H1 (cell line): Measurements from ENCODE around the gene FLVCR2. TPM values are rescaled to one million over a fixed set of nuclear protein-coding genes. Genes with fewer than 3 reads are reported as not detected.

Experiments
- BRCA1 ChIP-seq: IDR thresholded peaks from 2 replicates; pipeline ENCODE4 v1.6.1; 2012; ENCODE audit warnings: low read depth, low read length, improper control_type of control experiment
- CHD2 ChIP-seq: IDR thresholded peaks from 2 replicates; pipeline ENCODE4 v1.6.1; 2012; ENCODE audit warnings: low read length, improper control_type of control experiment
- EGR1 ChIP-seq: IDR thresholded peaks from 2 replicates; pipeline ENCODE4 v1.6.1; 2011; ENCODE audit warnings: low read depth, low read length, borderline replicate concordance
- TAF7 ChIP-seq: optimal IDR thresholded peaks from 2 replicates; pipeline ENCODE3; 2011; ENCODE audit warnings: low read depth, mild to moderate bottlenecking, inconsistent platforms, low read length, moderate library complexity, borderline replicate concordance
- polyA plus RNA-seq, 7 experiments: library from polyadenylated mRNA; depleted of rRNA in 3 of 7; stranded (reverse) in 5 of 7; unstranded in 2 of 7; fragments of >200 nt in 5 of 7; fragments of 200-250 nt in 2 of 7; gene quantifications; 1 replicate in 5 of 7; 2 replicates in 1 of 7; 4 replicates in 1 of 7; pipeline versions ENCODE4 v1.2.1 to v1.2.3, GENCODE V29; 2011 to 2013; ENCODE audit warnings: missing spikeins in 2 of 7, mixed read lengths in 2 of 7
- total RNA-seq: library from RNA; stranded (reverse); fragmentation: NEBNext Ultra II Directional; extraction: Animal tissue kit (Norgen Biotek cat#: 25700); gene quantifications from 2 replicates; pipeline ENCODE4 v1.2.1, GENCODE V29; 2021

Gene FLVCR2
- total and polyA plus RNA-seq, 2 of the 8 experiments (the other 6 are each of a cell fraction or from before 2014, with no cell fraction given), result 7.1 to 8.2 TPM

- TF ChIP-seq EGR1 (no peak), BRCA1 (no peak), TAF7 (no peak), CHD2 (no peak)
Observed at GRCh38 chr14:75636100-75636692, 57.8 kb downstream of the FLVCR2 start (continued).
